OCI-LY3 (cell line): Measurements from ENCODE around the gene DSN1.

ENCODE experiments used
- CTCF ChIP-seq: fragments of 200-600, 300-600 bp; sonication (generic); IDR thresholded peaks from 2 replicates; pipeline ENCODE4 v1.5.1; 2014; ENCODE audit warnings: antibody characterized with exemption, low read length, low read depth
- EZH2phosphoT487 ChIP-seq: fragments of 200-600 bp; shearing (Covaris generic); IDR thresholded peaks from 2 replicates; pipeline ENCODE4 v1.6.1; 2018; ENCODE audit warnings: antibody characterized with exemption, mixed run types, low read depth

GRCh38 chr20:36821964-36822437, 48.4 kb upstream of the DSN1 start:
- TF ChIP-seq CTCF, result no peak
- TF ChIP-seq EZH2phosphoT487, result no peak
